Lower lobe of right lung (tissue), 2 donors: ENCODE results near the gene CDH23. TPM values are rescaled to one million over a fixed set of nuclear protein-coding genes. Genes with fewer than 3 reads are reported as not detected.

Source experiments
- ATAC-seq, 2 donors: fragments of 200-7000 bp; cut with Tn5 transposase; one replicate each; pipeline ENCODE4 v1.9.1; 2020 to 2022; ENCODE audit warnings: mild to moderate bottlenecking in 2 of 2, moderate library complexity in 2 of 2
- DNase-seq: peaks from one replicate; pipeline ENCODE4 v3.0.0-alpha.2; 2020
- H3K27ac ChIP-seq: fragments of 200-600 bp; one replicate; pipeline ENCODE4 v1.8.0; 2022
- H3K27me3 ChIP-seq: fragments of 200-600 bp; one replicate; pipeline ENCODE4 v1.8.0; 2022; ENCODE audit warnings: low read depth
- H3K36me3 ChIP-seq: fragments of 200-600 bp; one replicate; pipeline ENCODE4 v1.8.0; 2022; ENCODE audit warnings: mild to moderate bottlenecking
- H3K4me1 ChIP-seq: fragments of 200-600 bp; one replicate; pipeline ENCODE4 v1.8.0; 2022
- H3K4me3 ChIP-seq: fragments of 200-600 bp; one replicate; pipeline ENCODE4 v1.8.0; 2022; ENCODE audit warnings: mild to moderate bottlenecking
- H3K9me3 ChIP-seq: fragments of 200-600 bp; one replicate; pipeline ENCODE4 v1.8.0; 2022
- intact Hi-C: fragments of 100-400 bp; cut with DNase I; formaldehyde crosslinking; loops from one replicate; pipeline ENCODE4 v1.11.0; 2022
- total RNA-seq: library from RNA; stranded (reverse); fragmentation: NEBNext Ultra II Directional; extraction: Animal tissue kit (Norgen Biotek cat#: 25700); gene quantifications from one replicate; pipeline ENCODE4 v1.2.1, GENCODE V29; 2021
- TF ChIP-seq, protein P1 (sequence below): fragments of 200-600 bp; IDR thresholded peaks from one replicate; pipeline ENCODE4 v1.8.0; 2022; ENCODE audit warnings: antibody characterized with exemption, mild to moderate bottlenecking
- donor health status: DM: no; HTN: yes; CAD: no; lungs with severe emphysema.

CDH23 gene
- total RNA-seq, 1 donor from 2014 or later = 9.4 TPM

DNA sequence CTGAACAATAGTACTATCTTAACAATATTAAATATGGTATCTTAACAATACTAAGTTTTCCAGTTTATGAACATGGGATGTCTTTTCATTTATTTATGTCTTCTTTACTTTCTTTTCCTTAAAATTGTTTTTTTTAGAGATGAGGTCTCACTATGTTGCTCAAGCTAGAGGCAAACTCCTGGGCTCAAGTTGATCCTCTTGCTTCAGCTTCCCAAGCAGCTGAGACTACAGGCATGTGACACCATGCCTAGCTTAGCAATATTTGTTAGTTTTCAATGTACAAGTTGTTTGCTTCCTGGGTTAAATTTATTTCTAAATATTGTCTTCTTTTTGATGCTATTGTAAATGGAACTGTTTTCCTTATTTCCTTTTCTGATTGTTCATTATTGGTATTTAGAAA lies 16.9 kb downstream of the CDH23 start:
- intact Hi-C loops = no loop called here
- DNase-seq (no peak), ATAC-seq (no peak)
- Histone ChIP-seq H3K4me3 (no peak overlapping the region), H3K9me3 (peaks cover 15% of the 10 kb centered on the region), H3K27ac (no peak overlapping the region), H3K27me3 (no peaks in the 10 kb centered on the region), H3K36me3 (no peaks in the 10 kb centered on the region), H3K4me1 (no peaks in the 10 kb centered on the region)
- TF ChIP-seq, protein P1, sequence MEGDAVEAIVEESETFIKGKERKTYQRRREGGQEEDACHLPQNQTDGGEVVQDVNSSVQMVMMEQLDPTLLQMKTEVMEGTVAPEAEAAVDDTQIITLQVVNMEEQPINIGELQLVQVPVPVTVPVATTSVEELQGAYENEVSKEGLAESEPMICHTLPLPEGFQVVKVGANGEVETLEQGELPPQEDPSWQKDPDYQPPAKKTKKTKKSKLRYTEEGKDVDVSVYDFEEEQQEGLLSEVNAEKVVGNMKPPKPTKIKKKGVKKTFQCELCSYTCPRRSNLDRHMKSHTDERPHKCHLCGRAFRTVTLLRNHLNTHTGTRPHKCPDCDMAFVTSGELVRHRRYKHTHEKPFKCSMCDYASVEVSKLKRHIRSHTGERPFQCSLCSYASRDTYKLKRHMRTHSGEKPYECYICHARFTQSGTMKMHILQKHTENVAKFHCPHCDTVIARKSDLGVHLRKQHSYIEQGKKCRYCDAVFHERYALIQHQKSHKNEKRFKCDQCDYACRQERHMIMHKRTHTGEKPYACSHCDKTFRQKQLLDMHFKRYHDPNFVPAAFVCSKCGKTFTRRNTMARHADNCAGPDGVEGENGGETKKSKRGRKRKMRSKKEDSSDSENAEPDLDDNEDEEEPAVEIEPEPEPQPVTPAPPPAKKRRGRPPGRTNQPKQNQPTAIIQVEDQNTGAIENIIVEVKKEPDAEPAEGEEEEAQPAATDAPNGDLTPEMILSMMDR = no peak

DNA sequence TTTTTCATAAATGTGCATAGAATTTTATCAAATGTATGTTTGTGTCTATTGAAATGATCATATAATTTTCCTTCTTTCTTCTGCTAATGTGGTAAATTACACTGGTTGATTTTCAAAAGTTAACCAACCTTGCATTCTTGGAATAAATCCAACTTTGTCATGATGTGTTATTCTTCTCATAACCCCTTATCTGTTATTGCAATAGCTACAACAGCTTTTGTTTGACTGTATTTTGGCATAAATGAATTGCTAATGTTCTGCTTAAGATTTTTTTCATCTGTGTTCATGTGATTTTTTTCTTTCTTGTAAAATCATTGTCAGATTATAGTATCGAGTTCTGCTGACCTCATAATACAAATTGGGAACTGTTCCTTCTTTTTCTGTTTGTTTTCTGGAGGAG lies 17.6 kb downstream of the CDH23 start:
- ATAC-seq (no peak), DNase-seq (no peak)
- Histone ChIP-seq H3K27me3 (no peaks in the 10 kb centered on the region), H3K4me3 (no peak overlapping the region), H3K27ac (no peak overlapping the region), H3K9me3 (peaks cover 15% of the 10 kb centered on the region), H3K36me3 (no peaks in the 10 kb centered on the region), H3K4me1 (no peaks in the 10 kb centered on the region)
- TF ChIP-seq, protein P1 = no peak
- intact Hi-C loops = no loop called here

DNA sequence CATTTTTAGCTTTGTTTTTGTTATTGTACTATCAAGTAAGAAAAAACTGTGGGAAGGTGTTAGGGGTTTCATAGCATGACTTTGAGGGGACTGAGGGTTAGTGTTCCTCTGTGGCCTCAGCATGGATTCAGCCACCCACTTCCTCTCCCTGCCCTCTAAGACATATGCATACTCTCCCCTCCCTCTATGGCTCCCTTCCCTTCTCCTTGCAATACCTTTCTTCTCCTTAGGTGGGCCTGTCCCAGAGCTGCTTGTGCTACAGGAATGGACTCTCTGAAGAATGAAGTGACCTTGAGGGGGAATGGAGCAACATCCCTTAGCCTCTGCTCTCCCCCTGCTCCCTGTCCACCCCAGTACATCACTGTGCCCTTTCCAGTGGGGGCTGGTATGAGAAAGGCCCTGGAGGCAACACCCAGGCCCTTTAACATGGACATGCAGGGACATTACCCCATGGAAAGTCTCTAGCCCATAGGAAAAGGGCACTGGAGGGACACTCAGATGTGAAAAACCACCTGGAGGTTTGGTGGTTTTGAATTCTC lies 22.4 kb downstream of the CDH23 start:
- intact Hi-C loops = no loop called here
- H3K9me3 ChIP-seq = no peaks in the 10 kb centered on the region
- TF ChIP-seq, protein P1 = no peak
- no peak for DNase-seq
- no peaks in the 10 kb centered on the region for H3K4me1 ChIP-seq
- no peak overlapping the region for H3K27ac ChIP-seq
- H3K4me3 ChIP-seq = no peak overlapping the region
- no peaks in the 10 kb centered on the region for H3K27me3 ChIP-seq
- ATAC-seq = no peak
- H3K36me3 ChIP-seq = no peaks in the 10 kb centered on the region

DNA sequence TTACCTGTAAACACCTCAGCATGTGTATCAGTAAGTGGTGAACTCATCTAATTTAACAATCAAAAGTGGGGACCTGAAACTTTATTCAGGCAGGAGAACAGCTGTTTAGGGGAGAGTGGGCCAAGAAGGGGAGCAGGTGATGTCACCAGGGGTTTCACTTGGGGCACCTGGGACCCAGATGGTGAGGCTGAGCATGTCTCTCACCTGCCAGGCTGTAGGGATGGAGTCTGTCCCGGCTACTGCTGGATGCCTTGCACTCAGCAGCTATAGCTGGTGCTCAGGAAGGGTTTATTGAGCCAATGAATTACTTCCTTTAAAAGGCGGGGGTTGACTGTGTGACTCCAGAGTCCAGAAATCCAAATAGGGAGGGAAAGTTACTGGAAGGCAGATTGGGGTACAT lies 23.0 kb downstream of the CDH23 start:
- H3K4me3 ChIP-seq = no peak overlapping the region
- TF ChIP-seq, protein P1 = no peak
- no peaks in the 10 kb centered on the region for H3K36me3 ChIP-seq
- no peak for ATAC-seq
- H3K27me3 ChIP-seq = no peaks in the 10 kb centered on the region
- H3K4me1 ChIP-seq = no peaks in the 10 kb centered on the region
- no peak for DNase-seq
- intact Hi-C loops = no loop called here
- no peaks in the 10 kb centered on the region for H3K9me3 ChIP-seq
- no peak overlapping the region for H3K27ac ChIP-seq

DNA sequence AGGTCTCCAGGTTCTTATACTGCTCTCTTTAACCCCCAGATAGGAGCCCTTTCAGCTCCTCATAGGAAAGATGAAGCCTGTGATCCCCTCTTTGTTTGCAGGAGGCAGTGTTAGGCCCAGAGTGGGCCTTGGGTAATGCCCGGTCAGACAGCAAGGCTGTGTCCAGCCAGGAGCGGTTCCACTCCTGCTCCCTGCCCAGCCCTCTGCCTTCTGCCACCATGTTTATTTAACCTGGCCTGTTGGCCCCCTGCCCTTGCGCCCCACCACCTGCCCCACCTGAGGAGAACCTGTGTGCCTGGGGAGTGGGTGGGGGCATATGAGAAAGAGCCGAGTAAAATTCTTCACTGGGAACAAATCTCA lies 24.3 kb downstream of the CDH23 start:
- no peak for DNase-seq
- intact Hi-C loops = no loop called here
- Histone ChIP-seq H3K36me3 (no peaks in the 10 kb centered on the region), H3K27me3 (no peaks in the 10 kb centered on the region), H3K4me3 (no peak overlapping the region), H3K27ac (no peak overlapping the region), H3K9me3 (no peaks in the 10 kb centered on the region), H3K4me1 (no peaks in the 10 kb centered on the region)
- ATAC-seq = no peak
- TF ChIP-seq, protein P1 = no peak

DNA sequence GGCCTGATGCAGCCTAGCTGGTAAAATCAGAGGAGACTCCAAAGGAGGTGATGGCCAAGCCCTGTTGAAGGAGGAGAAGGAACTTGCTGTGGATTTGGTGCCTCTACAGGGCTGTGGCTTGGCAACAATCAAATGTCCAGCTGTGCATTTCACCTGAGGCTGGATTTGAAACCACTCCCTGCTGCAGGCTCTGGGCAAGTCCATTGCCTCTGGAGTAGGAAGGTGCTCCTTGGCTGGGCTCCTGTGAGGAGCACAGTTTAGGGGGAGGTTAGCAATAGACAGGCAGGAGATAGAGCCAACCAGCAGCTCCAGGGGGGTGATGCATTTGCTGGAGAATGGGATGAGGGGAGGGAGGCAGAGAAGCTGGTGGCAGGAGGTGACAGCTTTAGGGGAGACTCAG lies 26.5 kb downstream of the CDH23 start:
- no peak for DNase-seq
- no peak overlapping the region for H3K4me3 ChIP-seq
- H3K4me1 ChIP-seq = no peaks in the 10 kb centered on the region
- no peak overlapping the region for H3K27ac ChIP-seq
- intact Hi-C loops = no loop called here
- no peaks in the 10 kb centered on the region for H3K36me3 ChIP-seq
- H3K9me3 ChIP-seq = no peaks in the 10 kb centered on the region
- no peaks in the 10 kb centered on the region for H3K27me3 ChIP-seq
- no peak for ATAC-seq
- TF ChIP-seq, protein P1 = no peak
